Liver (tissue), 9 donors: ENCODE data around the gene NIM1K. TPM values are rescaled to one million over a fixed set of nuclear protein-coding genes. Genes with fewer than 3 reads are reported as not detected.

Experiments
- DNase-seq: peaks from one replicate; pipeline ENCODE4 v3.0.0-alpha.2; 2017; ENCODE audit warnings: low spot score
- H3K27ac ChIP-seq, 2 donors: one replicate each; pipeline ENCODE4 v1.7.0; 2013; ENCODE audit warnings: inconsistent platforms in 2 of 2, low read length in 2 of 2, control low read depth in 1 of 2, low read depth in 1 of 2, mild to moderate bottlenecking in 1 of 2
- H3K27me3 ChIP-seq, 4 donors: one replicate each; pipeline versions ENCODE4 v1.6.1 to v1.7.0; 2013; ENCODE audit warnings: low read length in 3 of 4, inconsistent platforms in 1 of 4, mild to moderate bottlenecking in 1 of 4, moderate library complexity in 1 of 4; ENCODE audit not compliant: control insufficient read depth in 4 of 4, insufficient read depth in 4 of 4
- H3K36me3 ChIP-seq, 4 donors: one replicate each; pipeline versions ENCODE4 v1.6.1 to v1.7.0; 2013; ENCODE audit warnings: low read length in 3 of 4, mild to moderate bottlenecking in 3 of 4, low read depth in 1 of 4, moderate library complexity in 1 of 4; ENCODE audit not compliant: control insufficient read depth in 4 of 4, insufficient read depth in 3 of 4
- H3K4me1 ChIP-seq, 4 donors: one replicate each; pipeline versions ENCODE4 v1.6.1 to v1.7.0; 2013; ENCODE audit warnings: low read length in 3 of 4, mild to moderate bottlenecking in 3 of 4, moderate library complexity in 1 of 4; ENCODE audit not compliant: control insufficient read depth in 4 of 4, insufficient read depth in 4 of 4
- H3K4me3 ChIP-seq, 3 donors: one replicate each; pipeline versions ENCODE4 v1.6.1 to v1.7.0; 2013; ENCODE audit warnings: low read length in 3 of 3, control low read depth in 1 of 3, low read depth in 1 of 3, mild to moderate bottlenecking in 1 of 3
- H3K9ac ChIP-seq, 2 donors: one replicate each; pipeline ENCODE4 v1.7.0; 2013; ENCODE audit warnings: low read length in 2 of 2, mild to moderate bottlenecking in 2 of 2, moderate library complexity in 2 of 2, control low read depth in 1 of 2, low read depth in 1 of 2
- H3K9me3 ChIP-seq, 4 donors: one replicate each; pipeline versions ENCODE4 v1.6.1 to v1.7.0; 2013; ENCODE audit warnings: low read length in 3 of 4; ENCODE audit not compliant: control insufficient read depth in 4 of 4
- FOXA1 ChIP-seq: IDR thresholded peaks from 2 replicates; pipeline ENCODE4 v1.6.1; 2016; ENCODE audit warnings: antibody characterized with exemption
- FOXA2 ChIP-seq: IDR thresholded peaks from 2 replicates; pipeline ENCODE4 v1.6.1; 2016; ENCODE audit warnings: antibody characterized with exemption
- GABPA ChIP-seq, 2 donors: IDR thresholded peaks in 1 of 2; conservative IDR thresholded peaks in 1 of 2; 2 replicates each; pipeline ENCODE4 v1.6.1; 2016; ENCODE audit warnings: antibody characterized with exemption in 2 of 2, mild to moderate bottlenecking in 1 of 2, moderate library complexity in 1 of 2
- HNF4A ChIP-seq, 2 donors: conservative IDR thresholded peaks; 2 replicates each; pipeline ENCODE4 v1.6.1; 2016; ENCODE audit warnings: antibody characterized with exemption in 2 of 2, mild to moderate bottlenecking in 2 of 2
- HNF4G ChIP-seq: IDR thresholded peaks from 2 replicates; pipeline ENCODE4 v1.6.1; 2016; ENCODE audit warnings: antibody characterized with exemption
- JUND ChIP-seq, 2 donors: IDR thresholded peaks; 2 replicates each; pipeline ENCODE4 v1.6.1; 2016; ENCODE audit warnings: antibody characterized with exemption in 2 of 2
- RAD21 ChIP-seq, 2 donors: IDR thresholded peaks; 2 replicates each; pipeline ENCODE4 v1.6.1; 2016; ENCODE audit warnings: antibody characterized with exemption in 2 of 2, mild to moderate bottlenecking in 2 of 2
- RXRA ChIP-seq, 2 donors: IDR thresholded peaks; 2 replicates each; pipeline ENCODE4 v1.6.1; 2017 to 2018; ENCODE audit warnings: antibody characterized with exemption in 2 of 2, mild to moderate bottlenecking in 1 of 2
- TAF1 ChIP-seq: conservative IDR thresholded peaks from 2 replicates; pipeline ENCODE4 v1.6.1; 2016; ENCODE audit warnings: antibody characterized with exemption, mild to moderate bottlenecking
- WGBS: extraction: QIAGEN DNeasy Blood & Tissue Kit; methylation state at CpG from one replicate; pipeline ENCODE4 v1.1.7; 2013; 5-methylcytosine and 5-hydroxymethylcytosine counted together
- polyA plus RNA-seq, 2 donors: library from polyadenylated mRNA; stranded (reverse) in 1 of 2; unstranded in 1 of 2; fragments of 200-250 nt in 1 of 2; fragments of >200 nt in 1 of 2; fragmentation: Nextera tagmentation in 1 of 2; extraction: Ambion mirVana in 1 of 2; gene quantifications; one replicate each; pipeline versions ENCODE4 v1.2.1 to v1.2.3, GENCODE V29; 2013 to 2015
- total RNA-seq, 2 donors: library from RNA; depleted of rRNA; stranded (reverse); fragments of >200 nt; gene quantifications; one replicate each; pipeline ENCODE4 v1.2.3, GENCODE V29; 2014
- TF ChIP-seq, protein P1 (sequence below): IDR thresholded peaks from 2 replicates; pipeline ENCODE4 v1.6.1; 2016; ENCODE audit warnings: antibody characterized with exemption
- TF ChIP-seq, protein P2 (sequence below): IDR thresholded peaks from 2 replicates; pipeline ENCODE4 v1.6.1; 2016; ENCODE audit warnings: antibody characterized with exemption, mild to moderate bottlenecking
- TF ChIP-seq, protein P3 (sequence below): fragments of 150-350 bp; IDR thresholded peaks from 2 replicates; pipeline ENCODE4 v1.5.1; 2017; ENCODE audit warnings: improper control_type of control experiment, low read depth, low read length; ENCODE audit not compliant: missing input control
- TF ChIP-seq, protein P4 (sequence below): IDR thresholded peaks from 2 replicates; pipeline ENCODE4 v1.6.1; 2016; ENCODE audit warnings: antibody characterized with exemption
- TF ChIP-seq, protein P5 (sequence below): IDR thresholded peaks from 2 replicates; pipeline ENCODE4 v1.6.1; 2016; ENCODE audit warnings: antibody characterized with exemption
- donor health status: healthy.
- donor health status: healthy.
- donor health status: healthy.
- donor health status: healthy.
- donor health status: healthy.

Gene NIM1K
- total and polyA plus RNA-seq, 4 donors = 0.07 to 0.15 TPM; not detected in 2

DNA sequence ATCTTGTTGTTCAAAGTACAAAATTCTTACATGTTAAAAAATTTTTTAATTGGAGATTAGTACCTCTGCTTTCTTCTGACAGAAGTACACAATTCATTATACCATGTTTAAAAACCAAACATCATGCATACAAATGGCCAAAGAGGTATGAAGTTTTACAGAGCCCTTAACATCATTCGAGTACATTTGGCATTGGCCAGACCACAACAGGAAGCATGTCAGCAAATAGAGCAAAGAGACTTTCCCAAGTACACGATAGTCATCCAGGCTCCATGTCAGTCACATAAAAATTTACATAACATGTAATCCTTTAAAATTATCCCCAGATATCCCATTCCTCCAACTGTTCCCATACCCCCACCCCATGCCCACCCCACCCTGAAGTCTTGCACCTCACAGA, 98.7 kb downstream of the NIM1K start:
- no peak overlapping the region for H3K9ac ChIP-seq
- H3K36me3 ChIP-seq = peaks cover 5 to 69% (median 61%) of the 10 kb centered on the region in 4 donors
- no peaks in the 10 kb centered on the region for H3K4me1 ChIP-seq
- TF ChIP-seq HNF4A (conservative IDR thresholded peaks at IDR 0.05) = no peak
- TF ChIP-seq, protein P1, sequence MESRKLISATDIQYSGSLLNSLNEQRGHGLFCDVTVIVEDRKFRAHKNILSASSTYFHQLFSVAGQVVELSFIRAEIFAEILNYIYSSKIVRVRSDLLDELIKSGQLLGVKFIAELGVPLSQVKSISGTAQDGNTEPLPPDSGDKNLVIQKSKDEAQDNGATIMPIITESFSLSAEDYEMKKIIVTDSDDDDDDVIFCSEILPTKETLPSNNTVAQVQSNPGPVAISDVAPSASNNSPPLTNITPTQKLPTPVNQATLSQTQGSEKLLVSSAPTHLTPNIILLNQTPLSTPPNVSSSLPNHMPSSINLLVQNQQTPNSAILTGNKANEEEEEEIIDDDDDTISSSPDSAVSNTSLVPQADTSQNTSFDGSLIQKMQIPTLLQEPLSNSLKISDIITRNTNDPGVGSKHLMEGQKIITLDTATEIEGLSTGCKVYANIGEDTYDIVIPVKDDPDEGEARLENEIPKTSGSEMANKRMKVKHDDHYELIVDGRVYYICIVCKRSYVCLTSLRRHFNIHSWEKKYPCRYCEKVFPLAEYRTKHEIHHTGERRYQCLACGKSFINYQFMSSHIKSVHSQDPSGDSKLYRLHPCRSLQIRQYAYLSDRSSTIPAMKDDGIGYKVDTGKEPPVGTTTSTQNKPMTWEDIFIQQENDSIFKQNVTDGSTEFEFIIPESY = no peak
- TF ChIP-seq GABPA (IDR thresholded peaks at IDR 0.05 in 1 of 2, conservative IDR thresholded peaks at IDR 0.05 in 1 of 2) = no peak
- H3K27ac ChIP-seq = no peak overlapping the region
- no peak overlapping the region for H3K4me3 ChIP-seq
- no peaks in the 10 kb centered on the region for H3K9me3 ChIP-seq
- 57% methylated on average over 2 of the region's 2 CpGs for WGBS
- no peak for DNase-seq
- H3K27me3 ChIP-seq = no peaks in the 10 kb centered on the region

DNA sequence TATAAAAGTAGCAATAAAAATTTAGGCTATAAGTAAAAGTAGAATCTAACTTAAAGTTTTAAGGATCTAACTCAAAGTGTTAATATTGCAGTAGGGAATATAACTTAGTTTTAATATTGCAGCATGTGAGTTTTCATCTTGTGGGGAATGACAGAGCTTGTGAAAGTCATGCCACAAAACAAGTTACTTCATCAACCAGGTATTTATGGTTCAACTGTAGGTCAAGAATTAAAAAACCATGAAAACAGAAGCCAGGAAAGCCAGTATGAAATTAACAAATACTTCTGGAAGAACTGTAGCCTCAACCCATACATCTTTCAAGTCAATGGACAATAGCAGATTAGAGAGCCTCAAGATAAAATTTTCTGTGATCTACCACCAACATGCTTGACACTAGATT, 102.2 kb downstream of the NIM1K start:
- Histone ChIP-seq H3K27me3 (no peaks in the 10 kb centered on the region), H3K4me1 (peaks cover 0 to 4% (median under 1%) of the 10 kb centered on the region in 4 donors), H3K36me3 (peaks cover 10 to 78% (median 71%) of the 10 kb centered on the region in 4 donors)

More for the DNA sequence above, 102.2 kb downstream of the NIM1K start:
- TF ChIP-seq, protein P2, sequence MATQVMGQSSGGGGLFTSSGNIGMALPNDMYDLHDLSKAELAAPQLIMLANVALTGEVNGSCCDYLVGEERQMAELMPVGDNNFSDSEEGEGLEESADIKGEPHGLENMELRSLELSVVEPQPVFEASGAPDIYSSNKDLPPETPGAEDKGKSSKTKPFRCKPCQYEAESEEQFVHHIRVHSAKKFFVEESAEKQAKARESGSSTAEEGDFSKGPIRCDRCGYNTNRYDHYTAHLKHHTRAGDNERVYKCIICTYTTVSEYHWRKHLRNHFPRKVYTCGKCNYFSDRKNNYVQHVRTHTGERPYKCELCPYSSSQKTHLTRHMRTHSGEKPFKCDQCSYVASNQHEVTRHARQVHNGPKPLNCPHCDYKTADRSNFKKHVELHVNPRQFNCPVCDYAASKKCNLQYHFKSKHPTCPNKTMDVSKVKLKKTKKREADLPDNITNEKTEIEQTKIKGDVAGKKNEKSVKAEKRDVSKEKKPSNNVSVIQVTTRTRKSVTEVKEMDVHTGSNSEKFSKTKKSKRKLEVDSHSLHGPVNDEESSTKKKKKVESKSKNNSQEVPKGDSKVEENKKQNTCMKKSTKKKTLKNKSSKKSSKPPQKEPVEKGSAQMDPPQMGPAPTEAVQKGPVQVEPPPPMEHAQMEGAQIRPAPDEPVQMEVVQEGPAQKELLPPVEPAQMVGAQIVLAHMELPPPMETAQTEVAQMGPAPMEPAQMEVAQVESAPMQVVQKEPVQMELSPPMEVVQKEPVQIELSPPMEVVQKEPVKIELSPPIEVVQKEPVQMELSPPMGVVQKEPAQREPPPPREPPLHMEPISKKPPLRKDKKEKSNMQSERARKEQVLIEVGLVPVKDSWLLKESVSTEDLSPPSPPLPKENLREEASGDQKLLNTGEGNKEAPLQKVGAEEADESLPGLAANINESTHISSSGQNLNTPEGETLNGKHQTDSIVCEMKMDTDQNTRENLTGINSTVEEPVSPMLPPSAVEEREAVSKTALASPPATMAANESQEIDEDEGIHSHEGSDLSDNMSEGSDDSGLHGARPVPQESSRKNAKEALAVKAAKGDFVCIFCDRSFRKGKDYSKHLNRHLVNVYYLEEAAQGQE = no peak
- TF ChIP-seq JUND (IDR thresholded peaks at IDR 0.05) (no peak), RXRA (IDR thresholded peaks at IDR 0.05) (no peak), HNF4G (no peak), FOXA2 (no peak), RAD21 (IDR thresholded peaks at IDR 0.05) (no peak), TAF1 (no peak), GABPA (IDR thresholded peaks at IDR 0.05 in 1 of 2, conservative IDR thresholded peaks at IDR 0.05 in 1 of 2) (no peak), FOXA1 (no peak)
- TF ChIP-seq, protein P3, sequence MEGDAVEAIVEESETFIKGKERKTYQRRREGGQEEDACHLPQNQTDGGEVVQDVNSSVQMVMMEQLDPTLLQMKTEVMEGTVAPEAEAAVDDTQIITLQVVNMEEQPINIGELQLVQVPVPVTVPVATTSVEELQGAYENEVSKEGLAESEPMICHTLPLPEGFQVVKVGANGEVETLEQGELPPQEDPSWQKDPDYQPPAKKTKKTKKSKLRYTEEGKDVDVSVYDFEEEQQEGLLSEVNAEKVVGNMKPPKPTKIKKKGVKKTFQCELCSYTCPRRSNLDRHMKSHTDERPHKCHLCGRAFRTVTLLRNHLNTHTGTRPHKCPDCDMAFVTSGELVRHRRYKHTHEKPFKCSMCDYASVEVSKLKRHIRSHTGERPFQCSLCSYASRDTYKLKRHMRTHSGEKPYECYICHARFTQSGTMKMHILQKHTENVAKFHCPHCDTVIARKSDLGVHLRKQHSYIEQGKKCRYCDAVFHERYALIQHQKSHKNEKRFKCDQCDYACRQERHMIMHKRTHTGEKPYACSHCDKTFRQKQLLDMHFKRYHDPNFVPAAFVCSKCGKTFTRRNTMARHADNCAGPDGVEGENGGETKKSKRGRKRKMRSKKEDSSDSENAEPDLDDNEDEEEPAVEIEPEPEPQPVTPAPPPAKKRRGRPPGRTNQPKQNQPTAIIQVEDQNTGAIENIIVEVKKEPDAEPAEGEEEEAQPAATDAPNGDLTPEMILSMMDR = no peak
- TF ChIP-seq, protein P4, sequence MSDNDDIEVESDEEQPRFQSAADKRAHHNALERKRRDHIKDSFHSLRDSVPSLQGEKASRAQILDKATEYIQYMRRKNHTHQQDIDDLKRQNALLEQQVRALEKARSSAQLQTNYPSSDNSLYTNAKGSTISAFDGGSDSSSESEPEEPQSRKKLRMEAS = no peak
- TF ChIP-seq, protein P5, sequence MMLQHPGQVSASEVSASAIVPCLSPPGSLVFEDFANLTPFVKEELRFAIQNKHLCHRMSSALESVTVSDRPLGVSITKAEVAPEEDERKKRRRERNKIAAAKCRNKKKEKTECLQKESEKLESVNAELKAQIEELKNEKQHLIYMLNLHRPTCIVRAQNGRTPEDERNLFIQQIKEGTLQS = no peak
- Histone ChIP-seq H3K9ac (no peak overlapping the region), H3K27ac (no peak overlapping the region), H3K4me3 (no peak overlapping the region), H3K9me3 (no peaks in the 10 kb centered on the region)
- DNase-seq = no peak
